Uterus (tissue), 2 donors: Measurements from ENCODE around the gene MIS18A.

ENCODE experiments used
- CTCF ChIP-seq, 4 experiments: fragments of 200-600 bp in 2 of 4; fragments of 450-650 bp in 2 of 4; sonication (generic) in 2 of 4; IDR thresholded peaks; one replicate each; pipeline ENCODE4 v1.5.1; 2016 to 2019; ENCODE audit warnings: antibody characterized with exemption in 4 of 4, mild to moderate bottlenecking in 2 of 4, moderate library complexity in 1 of 4
- POLR2A ChIP-seq, 2 donors: fragments of 450-650 bp; IDR thresholded peaks; one replicate each; pipeline ENCODE4 v1.6.1; 2016; ENCODE audit warnings: antibody characterized with exemption in 2 of 2, mild to moderate bottlenecking in 1 of 2, moderate library complexity in 1 of 2

GRCh38 chr21:32240851-32241687 is 37.8 kb downstream of the MIS18A start:
- TF ChIP-seq CTCF (IDR thresholded peaks at IDR 0.05): no peak
- no peak for TF ChIP-seq POLR2A (IDR thresholded peaks at IDR 0.05)
